Stimulated activated CD8-positive, alpha-beta memory T cell treated with anti-CD3 and anti-CD28 coated beads, Interleukin-7, amount 100 ng/mL, for 24 hours (primary cell): ENCODE measurements around the gene RBFOX1.

ENCODE experiments used
- DNase-seq: peaks from one replicate; pipeline ENCODE4 v3.0.0-alpha.2; 2020; ENCODE audit warnings: low read depth

Gene RBFOX1

DNA sequence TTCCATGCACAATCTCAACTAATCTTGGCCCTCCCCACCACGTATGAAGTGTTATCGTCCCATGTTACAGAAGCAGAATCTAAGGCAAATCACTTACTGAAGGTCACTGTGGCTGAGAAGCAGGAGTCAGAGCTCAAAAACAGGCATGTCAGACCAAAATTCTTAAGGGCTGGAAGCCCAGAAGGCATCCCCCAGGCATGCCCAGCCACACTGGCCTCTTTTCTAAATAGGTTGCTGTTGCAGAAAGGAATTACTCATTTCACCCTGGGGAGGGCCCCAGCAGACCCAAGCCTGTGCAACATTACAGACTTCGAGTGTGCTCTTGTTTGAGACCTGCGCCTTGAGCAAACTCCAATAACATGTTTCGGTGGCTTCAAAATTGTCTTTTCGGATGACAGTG, 194.1 kb downstream of the RBFOX1 start:
- DNase-seq: no peak

GRCh38 chr16:7532534-7532933, 199.9 kb downstream of the RBFOX1 start:
- DNase-seq: no peak

GRCh38 chr16:7534749-7535148, 202.1 kb downstream of the RBFOX1 start:
- DNase-seq: no peak

DNA sequence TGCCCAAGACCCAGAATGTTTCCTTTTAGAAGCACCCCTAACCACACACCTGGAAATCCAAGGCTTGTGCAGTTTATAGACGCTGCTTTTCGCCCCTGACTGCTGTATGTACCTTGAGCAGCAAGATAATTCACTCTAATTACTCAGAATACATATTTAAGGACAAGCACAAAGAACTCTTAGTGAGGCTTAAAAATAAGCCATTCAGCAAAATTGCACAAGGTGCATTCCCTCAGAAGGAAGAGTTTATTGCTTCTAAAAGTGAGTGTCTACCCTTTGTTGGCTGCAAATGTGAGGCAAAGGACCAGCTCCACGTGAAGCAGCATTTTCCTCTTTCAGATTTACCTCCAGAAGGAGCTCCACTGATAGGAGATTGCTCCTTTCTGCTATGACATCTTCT, 208.4 kb downstream of the RBFOX1 start:
- DNase-seq: no peak

GRCh38 chr16:7545251-7545650, 212.6 kb downstream of the RBFOX1 start:
- no peak for DNase-seq

- DNase-seq: no peak
Observed at GRCh38 chr16:7546948-7547347, 214.3 kb downstream of the RBFOX1 start.

- DNase-seq: no peak
Observed at GRCh38 chr16:7547736-7548135, 215.1 kb downstream of the RBFOX1 start.

DNA sequence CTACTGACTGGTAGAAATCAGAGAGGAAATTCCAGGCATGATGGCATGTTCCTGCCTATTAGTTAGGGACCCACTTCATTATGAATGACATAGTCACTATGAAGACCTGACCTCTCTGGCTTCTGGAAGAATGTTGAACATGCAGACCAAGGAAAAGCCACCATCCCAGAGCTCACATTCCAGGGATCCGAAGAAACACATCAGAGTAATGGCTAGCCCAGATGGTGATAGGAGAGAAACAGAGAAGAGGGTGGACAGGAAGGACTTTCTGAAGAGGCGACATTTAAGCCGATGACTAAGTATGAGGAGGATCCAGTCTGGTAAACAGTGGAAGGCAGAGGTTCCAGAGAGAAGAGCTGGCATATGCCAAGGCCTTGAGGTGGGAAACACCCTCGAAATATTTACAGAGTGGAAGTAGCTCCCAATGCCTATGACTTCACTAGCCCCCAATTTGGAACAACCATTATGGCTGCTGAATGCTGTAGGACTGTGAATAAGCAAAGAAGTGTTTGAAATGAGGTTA, 216.2 kb downstream of the RBFOX1 start:
- no peak for DNase-seq

- DNase-seq: no peak
Observed at GRCh38 chr16:7550096-7550495, 217.5 kb downstream of the RBFOX1 start.

- DNase-seq: no peak
Observed at GRCh38 chr16:7555459-7555858, 222.8 kb downstream of the RBFOX1 start.

DNA sequence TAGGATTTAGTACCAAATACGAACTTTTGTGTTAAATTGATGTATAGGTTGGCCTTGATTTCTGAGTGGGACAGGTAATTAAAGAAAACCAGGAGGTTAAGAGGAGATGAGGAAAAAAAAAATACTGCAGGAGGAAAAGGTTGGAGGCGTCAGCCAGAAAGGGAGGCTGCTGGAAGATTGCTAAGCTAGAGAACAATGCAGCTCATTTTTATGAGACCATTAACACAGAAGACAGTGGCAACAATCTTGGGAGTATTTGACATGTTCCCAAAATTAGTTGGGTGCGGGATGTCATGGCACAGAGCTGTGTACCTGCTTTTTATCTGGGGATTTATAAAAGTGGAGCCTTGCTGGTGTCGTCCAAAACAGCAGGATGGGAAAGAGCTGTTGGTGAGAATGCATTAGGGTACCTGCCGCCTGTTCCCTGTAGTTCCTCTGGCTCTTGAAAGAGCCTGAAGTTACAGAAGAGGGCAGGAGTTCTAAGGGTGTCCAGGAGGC, 229.3 kb downstream of the RBFOX1 start:
- no peak for DNase-seq

GRCh38 chr16:7566360-7566759, 233.7 kb downstream of the RBFOX1 start:
- no peak for DNase-seq

DNA sequence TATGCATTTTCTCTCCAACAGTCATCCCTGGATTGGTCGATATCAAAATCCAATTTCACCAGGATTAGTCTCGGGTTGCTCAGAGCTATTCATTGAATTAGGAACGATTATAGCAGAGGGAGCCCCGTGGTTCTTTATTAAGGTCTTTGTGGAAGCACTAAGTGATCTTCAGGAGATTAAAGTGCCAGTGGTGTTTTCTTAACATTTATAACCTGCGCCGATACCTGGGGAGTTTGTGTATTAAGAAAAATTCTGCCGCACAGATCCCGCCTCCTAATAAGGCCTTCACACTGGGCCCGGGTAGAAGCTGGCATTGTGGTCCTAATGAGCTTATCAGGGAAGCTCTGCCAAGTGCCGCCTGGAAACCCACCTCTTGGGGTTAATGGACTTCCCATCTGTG, 238.7 kb downstream of the RBFOX1 start:
- no peak for DNase-seq

DNA sequence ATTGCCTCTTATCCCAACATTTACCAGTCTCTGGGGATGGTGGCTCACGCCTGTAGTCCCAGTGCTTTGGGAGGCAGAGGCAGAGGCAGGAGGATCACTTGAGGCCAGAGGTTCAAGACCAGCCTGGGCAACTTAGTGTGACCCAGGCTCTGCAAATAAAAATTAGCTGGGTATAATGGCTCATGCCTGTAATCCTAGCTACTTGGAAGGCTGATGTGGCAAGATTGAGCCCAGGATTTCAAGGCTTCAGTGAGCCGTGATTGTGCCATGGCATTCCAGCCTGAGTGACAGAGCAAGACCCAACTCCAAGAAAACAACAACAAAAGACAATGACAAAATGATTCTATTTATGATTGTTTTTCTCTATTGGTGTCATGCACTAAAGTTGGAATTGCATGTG, 244.9 kb downstream of the RBFOX1 start:
- no peak for DNase-seq

GRCh38 chr16:7579454-7579853, 246.8 kb downstream of the RBFOX1 start:
- no peak for DNase-seq

GRCh38 chr16:7581175-7581574, 248.5 kb downstream of the RBFOX1 start:
- no peak for DNase-seq

DNA sequence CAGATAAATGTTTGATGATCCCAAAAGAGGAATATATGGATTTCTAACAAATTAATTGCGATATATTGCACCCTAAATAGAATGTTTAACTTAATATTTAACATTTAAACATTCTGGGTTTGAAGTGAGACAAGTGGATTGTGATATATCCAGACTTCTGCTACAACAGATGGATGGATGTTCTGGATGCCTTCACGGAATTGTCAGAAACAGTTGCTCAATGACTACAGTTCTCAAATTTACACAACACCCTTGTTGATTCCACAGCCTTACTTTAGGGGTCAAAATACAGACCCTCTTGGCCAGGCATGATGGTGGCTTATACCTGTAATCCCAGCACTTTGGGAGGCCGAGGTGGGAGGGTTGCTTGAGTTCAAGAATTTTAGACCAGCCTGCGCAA, 250.8 kb downstream of the RBFOX1 start:
- no peak for DNase-seq

- no peak for DNase-seq
Observed at GRCh38 chr16:7584561-7584960, 251.9 kb downstream of the RBFOX1 start.

DNA sequence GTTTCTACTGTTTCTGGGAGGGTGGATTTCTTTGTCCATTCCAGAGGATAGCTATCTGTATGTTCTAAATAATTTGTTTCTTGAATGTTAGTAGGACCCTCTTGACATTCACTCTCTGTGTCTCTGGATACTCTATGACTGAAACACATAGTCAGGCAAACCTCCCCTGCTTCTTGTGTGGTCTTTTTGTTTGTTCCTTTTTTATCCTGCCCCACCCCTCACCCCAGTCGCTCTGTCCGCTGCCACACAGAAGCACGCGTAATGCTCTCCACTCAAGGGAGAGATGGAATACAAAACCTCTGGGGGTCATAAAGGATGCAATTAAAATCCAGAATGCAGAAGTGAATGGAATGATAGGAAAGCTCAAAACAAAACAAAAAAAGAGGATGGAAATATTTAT, 253.1 kb downstream of the RBFOX1 start:
- no peak for DNase-seq

GRCh38 chr16:7590934-7591333, 258.3 kb downstream of the RBFOX1 start:
- DNase-seq: no peak

DNA sequence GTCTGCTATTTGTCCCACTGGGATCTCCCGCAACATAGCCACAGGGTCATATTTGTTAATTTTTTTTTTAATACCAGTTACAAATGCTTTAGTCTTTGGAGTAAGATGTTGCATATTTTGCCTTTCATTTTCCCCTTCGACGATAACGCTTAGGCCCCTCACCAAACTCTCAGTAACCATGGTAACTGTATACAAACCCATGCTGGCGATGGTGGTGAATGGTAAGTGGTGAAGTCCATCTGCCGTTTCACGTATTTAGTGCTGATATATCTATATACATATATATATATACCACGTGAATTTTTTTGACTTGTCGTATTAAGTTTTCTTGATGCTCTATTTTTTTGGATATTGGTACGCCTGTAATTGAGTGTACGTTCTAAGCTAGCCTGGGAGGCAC, 263.7 kb downstream of the RBFOX1 start:
- DNase-seq: no peak

DNA sequence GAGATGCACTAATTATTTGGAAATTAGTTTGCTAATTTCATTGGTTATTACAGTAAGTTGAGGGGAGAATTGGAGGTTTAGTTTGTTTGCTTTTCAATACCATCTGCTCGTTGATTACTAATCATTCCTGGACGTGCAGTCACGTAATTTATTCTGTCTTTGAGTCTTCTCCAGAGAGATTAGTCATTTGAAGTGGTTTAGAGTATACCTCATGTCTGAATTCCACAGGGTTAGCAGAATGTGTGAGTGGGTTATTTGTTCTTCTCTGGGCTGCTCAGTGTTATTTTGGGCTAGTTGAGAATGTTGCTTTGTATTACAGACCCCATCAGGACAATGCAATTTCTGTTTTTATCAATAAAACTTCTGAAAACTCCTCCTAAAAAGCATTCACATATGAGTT, 265.0 kb downstream of the RBFOX1 start:
- no peak for DNase-seq

DNA sequence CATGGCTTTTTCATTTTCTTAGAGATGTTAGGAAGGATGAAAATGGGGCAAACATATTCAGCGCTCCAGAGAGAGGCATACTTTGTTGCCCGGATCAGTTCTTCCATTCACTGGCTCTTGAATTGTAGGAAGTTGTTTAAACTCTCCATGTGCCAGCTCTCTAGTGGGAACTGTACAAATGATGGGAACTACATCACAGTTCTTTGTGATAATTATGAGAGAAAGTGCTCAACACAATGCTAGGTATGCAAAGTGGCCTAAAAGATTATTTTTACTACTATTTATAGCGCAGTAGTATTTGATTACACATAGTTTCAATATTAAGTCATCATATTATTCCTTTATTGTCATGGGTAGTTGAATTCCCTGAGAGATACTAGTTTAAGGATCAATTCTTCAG, 268.5 kb downstream of the RBFOX1 start:
- DNase-seq: no peak

DNA sequence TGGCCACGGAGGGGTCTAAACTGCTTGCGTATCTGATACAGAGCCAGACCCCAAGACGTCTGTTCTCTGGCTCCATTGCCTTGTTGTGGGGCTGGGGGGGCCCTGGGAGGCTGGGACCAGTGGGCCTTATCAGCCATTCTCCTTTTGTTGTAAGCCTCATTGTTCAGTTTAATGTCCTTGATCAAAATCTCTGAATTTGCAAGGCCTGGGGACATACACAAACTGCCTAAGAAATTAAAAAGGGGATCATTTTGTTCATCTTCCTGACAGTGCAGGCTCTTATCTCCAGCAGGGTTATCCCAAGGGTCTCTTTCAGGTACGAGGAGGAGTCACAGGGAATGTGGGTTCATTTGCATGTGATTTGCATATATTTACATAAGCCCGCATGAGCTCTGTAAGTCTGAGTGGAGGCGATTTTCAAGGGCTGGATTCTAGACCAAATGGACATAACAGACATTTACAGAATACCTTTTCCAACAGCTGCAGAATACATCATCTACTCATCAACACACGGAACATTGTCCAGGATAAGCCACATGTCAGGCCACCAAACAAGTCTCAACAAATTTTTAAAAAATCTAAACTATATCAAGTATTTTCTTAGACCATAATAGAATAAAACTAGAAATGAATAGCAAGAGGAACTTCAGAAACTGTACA, 269.8 kb downstream of the RBFOX1 start:
- no peak for DNase-seq
